Esophagus muscularis mucosa (tissue), 4 donors: ENCODE results near the gene BCL11A.

Experiments used
- EP300 ChIP-seq: sonication (generic); formaldehyde crosslinking; IDR thresholded peaks from one replicate; pipeline ENCODE4 v1.6.1; 2017; ENCODE audit warnings: antibody characterized with exemption
- POLR2A ChIP-seq: fragments of 450-650 bp; IDR thresholded peaks from one replicate; pipeline ENCODE4 v1.6.1; 2017; ENCODE audit warnings: antibody characterized with exemption, moderate library complexity, mild to moderate bottlenecking, low read depth
- POLR2AphosphoS5 ChIP-seq, 2 donors: sonication (generic); formaldehyde crosslinking; IDR thresholded peaks; one replicate each; pipeline ENCODE4 v1.6.1; 2017; ENCODE audit warnings: antibody characterized with exemption in 2 of 2
- TF ChIP-seq, protein P1 (sequence below), 3 experiments: fragments of 200-600 bp in 2 of 3; fragments of 450-650 bp in 1 of 3; sonication (generic) in 2 of 3; IDR thresholded peaks; one replicate each; pipeline ENCODE4 v1.5.1; 2017 to 2019; ENCODE audit warnings: antibody characterized with exemption in 3 of 3, mild to moderate bottlenecking in 2 of 3, moderate library complexity in 1 of 3

GRCh38 chr2:60554074-60554645, 706 bp upstream of the BCL11A start:
- TF ChIP-seq POLR2AphosphoS5 (IDR thresholded peaks at IDR 0.05) (no peak), POLR2A (no peak), EP300 (no peak)
- TF ChIP-seq, protein P1, sequence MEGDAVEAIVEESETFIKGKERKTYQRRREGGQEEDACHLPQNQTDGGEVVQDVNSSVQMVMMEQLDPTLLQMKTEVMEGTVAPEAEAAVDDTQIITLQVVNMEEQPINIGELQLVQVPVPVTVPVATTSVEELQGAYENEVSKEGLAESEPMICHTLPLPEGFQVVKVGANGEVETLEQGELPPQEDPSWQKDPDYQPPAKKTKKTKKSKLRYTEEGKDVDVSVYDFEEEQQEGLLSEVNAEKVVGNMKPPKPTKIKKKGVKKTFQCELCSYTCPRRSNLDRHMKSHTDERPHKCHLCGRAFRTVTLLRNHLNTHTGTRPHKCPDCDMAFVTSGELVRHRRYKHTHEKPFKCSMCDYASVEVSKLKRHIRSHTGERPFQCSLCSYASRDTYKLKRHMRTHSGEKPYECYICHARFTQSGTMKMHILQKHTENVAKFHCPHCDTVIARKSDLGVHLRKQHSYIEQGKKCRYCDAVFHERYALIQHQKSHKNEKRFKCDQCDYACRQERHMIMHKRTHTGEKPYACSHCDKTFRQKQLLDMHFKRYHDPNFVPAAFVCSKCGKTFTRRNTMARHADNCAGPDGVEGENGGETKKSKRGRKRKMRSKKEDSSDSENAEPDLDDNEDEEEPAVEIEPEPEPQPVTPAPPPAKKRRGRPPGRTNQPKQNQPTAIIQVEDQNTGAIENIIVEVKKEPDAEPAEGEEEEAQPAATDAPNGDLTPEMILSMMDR (IDR thresholded peaks at IDR 0.05), result no peak
